Measurements from ENCODE around the gene SFSWAP.

Gene SFSWAP

GRCh38 chr12:131799195-131799594 lies 88.3 kb downstream of the SFSWAP start:
- 90% methylated on average over 19 of the region's 21 CpGs for WGBS (ENCODE audit: insufficient coverage)
- Histone ChIP-seq H3K4me1 (ENCODE audit: control extremely low read depth in 1 of 4, control insufficient read depth in 4 of 4, insufficient read depth in 4 of 4, low read length in 3 of 4) (peaks cover 0 to 12% (median 10%) of the 10 kb centered on the region in 4 experiments), H3K9me3 (ENCODE audit: control extremely low read depth in 1 of 5, control insufficient read depth in 4 of 5, insufficient read depth in 2 of 5, low read depth in 1 of 5, low read length in 4 of 5) (no peaks in the 10 kb centered on the region), H3K36me3 (ENCODE audit: control insufficient read depth in 4 of 4, insufficient read depth in 4 of 4, low read length in 3 of 4) (peaks cover 2 to 65% (median 45%) of the 10 kb centered on the region in 4 experiments), H3K4me3 (ENCODE audit: control insufficient read depth in 1 of 7, extremely low read depth in 1 of 7, insufficient read depth in 4 of 7, low read depth in 2 of 7, low read length in 6 of 7) (no peak overlapping the region), H3K27me3 (replicated peaks in 2 of 5; ENCODE audit: control insufficient read depth in 4 of 5, insufficient read depth in 5 of 5, low read length in 4 of 5) (no peaks in the 10 kb centered on the region), H3K27ac (ENCODE audit: insufficient read depth in 1 of 2, low read depth in 1 of 2, low read length in 2 of 2, poor library complexity in 1 of 2, severe bottlenecking in 2 of 2) (no peak overlapping the region)
- CTCF ChIA-PET, result interaction anchor here (2.2 kb wide), 1 partner anchor 28 kb away, joined by 4 read pairs; no protein-coding TSS in a partner anchor
- DNase-seq, result no peak
- POLR2A ChIA-PET, result no interaction called here

- Histone ChIP-seq H3K4me1 (ENCODE audit: control extremely low read depth in 1 of 4, control insufficient read depth in 4 of 4, insufficient read depth in 4 of 4, low read length in 3 of 4) (peaks cover 0 to 13% (median 10%) of the 10 kb centered on the region in 4 experiments), H3K27ac (ENCODE audit: insufficient read depth in 1 of 2, low read depth in 1 of 2, low read length in 2 of 2, poor library complexity in 1 of 2, severe bottlenecking in 2 of 2) (no peak overlapping the region), H3K36me3 (ENCODE audit: control insufficient read depth in 4 of 4, insufficient read depth in 4 of 4, low read length in 3 of 4) (peaks cover 2 to 59% (median 39%) of the 10 kb centered on the region in 4 experiments), H3K4me3 (ENCODE audit: control insufficient read depth in 1 of 7, extremely low read depth in 1 of 7, insufficient read depth in 4 of 7, low read depth in 2 of 7, low read length in 6 of 7) (no peak overlapping the region), H3K27me3 (replicated peaks in 2 of 5; ENCODE audit: control insufficient read depth in 4 of 5, insufficient read depth in 5 of 5, low read length in 4 of 5) (no peaks in the 10 kb centered on the region), H3K9me3 (ENCODE audit: control extremely low read depth in 1 of 5, control insufficient read depth in 4 of 5, insufficient read depth in 2 of 5, low read depth in 1 of 5, low read length in 4 of 5) (peaks cover 0 to 1% (median 0%) of the 10 kb centered on the region in 5 experiments)
- ChIA-PET CTCF (interaction anchor here (2.2 kb wide), 1 partner anchor 27 kb away, joined by 4 read pairs; no protein-coding TSS in a partner anchor), POLR2A (no interaction called here)
- 97% methylated on average over 28 of the region's 29 CpGs for WGBS (ENCODE audit: insufficient coverage)
- DNase-seq, result no peak
These were observed 89.1 kb downstream of the SFSWAP start for GRCh38 chr12:131799828-131800593.

GRCh38 chr12:131800594-131801135 lies 89.8 kb downstream of the SFSWAP start:
- peaks cover 2 to 59% (median 34%) of the 10 kb centered on the region in 4 experiments for H3K36me3 ChIP-seq (ENCODE audit: control insufficient read depth in 4 of 4, insufficient read depth in 4 of 4, low read length in 3 of 4)
- peaks cover 0 to 10% (median 9%) of the 10 kb centered on the region in 4 experiments for H3K4me1 ChIP-seq (ENCODE audit: control extremely low read depth in 1 of 4, control insufficient read depth in 4 of 4, insufficient read depth in 4 of 4, low read length in 3 of 4)
- no peak for DNase-seq
- H3K4me3 ChIP-seq (ENCODE audit: control insufficient read depth in 1 of 7, extremely low read depth in 1 of 7, insufficient read depth in 4 of 7, low read depth in 2 of 7, low read length in 6 of 7), result no peak overlapping the region
- WGBS (ENCODE audit: insufficient coverage), result 95% methylated on average over 19 of the region's 20 CpGs
- H3K27me3 ChIP-seq (replicated peaks in 2 of 5; ENCODE audit: control insufficient read depth in 4 of 5, insufficient read depth in 5 of 5, low read length in 4 of 5), result no peaks in the 10 kb centered on the region
- ChIA-PET POLR2A (no interaction called here), CTCF (no interaction called here)
- H3K9me3 ChIP-seq (ENCODE audit: control extremely low read depth in 1 of 5, control insufficient read depth in 4 of 5, insufficient read depth in 2 of 5, low read depth in 1 of 5, low read length in 4 of 5), result peaks cover 0 to 4% (median 0%) of the 10 kb centered on the region in 5 experiments
- no peak overlapping the region for H3K27ac ChIP-seq (ENCODE audit: insufficient read depth in 1 of 2, low read depth in 1 of 2, low read length in 2 of 2, poor library complexity in 1 of 2, severe bottlenecking in 2 of 2)

DNA sequence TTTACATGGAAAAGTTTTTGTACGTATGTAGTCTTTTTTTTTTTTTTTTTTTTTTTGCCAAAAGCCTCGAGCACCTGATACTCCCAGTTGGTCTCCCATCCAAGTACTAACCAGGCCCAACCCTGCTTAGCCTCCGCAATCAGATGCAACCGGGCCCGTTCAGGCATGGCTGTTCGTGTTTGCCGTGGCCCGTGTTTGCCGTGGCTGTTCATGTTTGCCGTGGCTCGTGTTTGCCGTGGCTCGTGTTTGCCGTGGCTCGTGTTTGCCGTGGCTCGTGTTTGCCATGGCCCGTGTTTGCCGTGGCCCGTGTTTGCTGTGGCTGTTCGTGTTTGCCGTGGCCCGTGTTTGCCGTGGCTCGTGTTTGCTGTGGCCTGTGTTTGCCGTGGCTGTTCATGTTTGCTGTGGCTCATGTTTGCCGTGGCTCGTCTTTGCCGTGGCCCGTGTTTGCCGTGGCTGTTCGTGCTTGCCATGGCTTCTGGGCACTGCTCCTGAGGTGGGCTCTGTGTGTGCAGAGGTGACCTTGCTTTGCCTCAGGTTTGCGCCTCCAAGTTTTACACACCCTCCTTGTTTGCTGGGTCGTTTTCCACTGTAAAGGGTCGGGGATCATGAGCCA lies 90.5 kb downstream of the SFSWAP start:
- Histone ChIP-seq H3K27ac (ENCODE audit: insufficient read depth in 1 of 2, low read depth in 1 of 2, low read length in 2 of 2, poor library complexity in 1 of 2, severe bottlenecking in 2 of 2) (no peak overlapping the region), H3K4me3 (ENCODE audit: control insufficient read depth in 1 of 7, extremely low read depth in 1 of 7, insufficient read depth in 4 of 7, low read depth in 2 of 7, low read length in 6 of 7) (no peak overlapping the region), H3K9me3 (ENCODE audit: control extremely low read depth in 1 of 5, control insufficient read depth in 4 of 5, insufficient read depth in 2 of 5, low read depth in 1 of 5, low read length in 4 of 5) (peaks cover 0 to 4% (median 0%) of the 10 kb centered on the region in 5 experiments), H3K36me3 (ENCODE audit: control insufficient read depth in 4 of 4, insufficient read depth in 4 of 4, low read length in 3 of 4) (peaks cover 2 to 54% (median 30%) of the 10 kb centered on the region in 4 experiments), H3K27me3 (replicated peaks in 2 of 5; ENCODE audit: control insufficient read depth in 4 of 5, insufficient read depth in 5 of 5, low read length in 4 of 5) (no peaks in the 10 kb centered on the region), H3K4me1 (ENCODE audit: control extremely low read depth in 1 of 4, control insufficient read depth in 4 of 4, insufficient read depth in 4 of 4, low read length in 3 of 4) (peaks cover 0 to 9% (median 8%) of the 10 kb centered on the region in 4 experiments)
- CTCF ChIA-PET, result no interaction called here
- 90% methylated on average over 14 of the region's 35 CpGs for WGBS (ENCODE audit: insufficient coverage)
- DNase-seq, result peak in 1 of 3 donors; percentile 25
- POLR2A ChIA-PET, result no interaction called here

- Histone ChIP-seq H3K9me3 (ENCODE audit: control extremely low read depth in 1 of 5, control insufficient read depth in 4 of 5, insufficient read depth in 2 of 5, low read depth in 1 of 5, low read length in 4 of 5) (peaks cover 0 to 4% (median 0%) of the 10 kb centered on the region in 5 experiments), H3K4me3 (ENCODE audit: control insufficient read depth in 1 of 7, extremely low read depth in 1 of 7, insufficient read depth in 4 of 7, low read depth in 2 of 7, low read length in 6 of 7) (peak overlapping the region in 3 of 7 experiments; percentile 11 to 60 (median 40)), H3K36me3 (ENCODE audit: control insufficient read depth in 4 of 4, insufficient read depth in 4 of 4, low read length in 3 of 4) (peaks cover 0 to 32% (median 18%) of the 10 kb centered on the region in 4 experiments), H3K27ac (ENCODE audit: insufficient read depth in 1 of 2, low read depth in 1 of 2, low read length in 2 of 2, poor library complexity in 1 of 2, severe bottlenecking in 2 of 2) (peak overlapping the region in 1 of 2 experiments; percentile 46), H3K4me1 (ENCODE audit: control extremely low read depth in 1 of 4, control insufficient read depth in 4 of 4, insufficient read depth in 4 of 4, low read length in 3 of 4) (peaks cover 0 to 15% (median 9%) of the 10 kb centered on the region in 4 experiments), H3K27me3 (replicated peaks in 2 of 5; ENCODE audit: control insufficient read depth in 4 of 5, insufficient read depth in 5 of 5, low read length in 4 of 5) (no peaks in the 10 kb centered on the region)
- CTCF ChIA-PET, result interaction anchor here (1.0 to 2.3 kb wide), 2 partner anchors 18 to 688 kb away, joined by 5 to 6 read pairs; no protein-coding TSS in a partner anchor
- DNase-seq, result peak; percentile 54 to 80 (median 70)
- WGBS (ENCODE audit: insufficient coverage), result 13% methylated on average over 6 of the region's 11 CpGs
- POLR2A ChIA-PET, result interaction anchor here (0.6 kb wide), 1 partner anchor 25 kb away, joined by 7 read pairs; no protein-coding TSS in a partner anchor
These were observed 93.2 kb downstream of the SFSWAP start for GRCh38 chr12:131803961-131804521.

DNA sequence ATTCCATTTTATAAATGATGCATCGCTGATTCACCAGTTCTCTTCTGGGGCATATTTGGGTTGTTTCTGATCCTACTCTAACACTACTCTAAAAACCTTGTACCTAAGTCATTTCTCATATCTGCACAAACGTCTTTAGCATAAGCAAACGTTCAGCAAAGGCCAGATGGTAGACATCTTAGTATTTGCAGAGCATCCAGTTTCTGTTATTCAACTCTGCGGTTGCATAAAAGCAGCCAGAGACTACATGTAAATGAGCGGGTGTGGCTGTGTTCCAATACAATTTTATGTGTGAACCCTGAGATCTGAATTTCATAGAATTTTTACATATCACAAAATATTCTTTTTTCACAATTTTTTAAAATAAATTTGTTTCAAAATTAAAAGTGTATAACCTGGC lies 94.5 kb downstream of the SFSWAP start:
- 93% methylated on average over 4 of the region's 5 CpGs for WGBS (ENCODE audit: insufficient coverage)
- CTCF ChIA-PET, result interaction anchor here (2.3 kb wide), 1 partner anchor 20 kb away, joined by 6 read pairs; no protein-coding TSS in a partner anchor
- Histone ChIP-seq H3K9me3 (ENCODE audit: control extremely low read depth in 1 of 5, control insufficient read depth in 4 of 5, insufficient read depth in 2 of 5, low read depth in 1 of 5, low read length in 4 of 5) (peaks cover 0 to 4% (median 0%) of the 10 kb centered on the region in 5 experiments), H3K27ac (ENCODE audit: insufficient read depth in 1 of 2, low read depth in 1 of 2, low read length in 2 of 2, poor library complexity in 1 of 2, severe bottlenecking in 2 of 2) (no peak overlapping the region), H3K27me3 (replicated peaks in 2 of 5; ENCODE audit: control insufficient read depth in 4 of 5, insufficient read depth in 5 of 5, low read length in 4 of 5) (no peaks in the 10 kb centered on the region), H3K4me3 (ENCODE audit: control insufficient read depth in 1 of 7, extremely low read depth in 1 of 7, insufficient read depth in 4 of 7, low read depth in 2 of 7, low read length in 6 of 7) (no peak overlapping the region), H3K36me3 (ENCODE audit: control insufficient read depth in 4 of 4, insufficient read depth in 4 of 4, low read length in 3 of 4) (peaks cover 0 to 19% (median 8%) of the 10 kb centered on the region in 4 experiments), H3K4me1 (ENCODE audit: control extremely low read depth in 1 of 4, control insufficient read depth in 4 of 4, insufficient read depth in 4 of 4, low read length in 3 of 4) (peaks cover 0 to 15% (median 9%) of the 10 kb centered on the region in 4 experiments)
- DNase-seq, result no peak
- POLR2A ChIA-PET, result no interaction called here

All from common myeloid progenitor, CD34-positive (primary cell).